ENCODE data around the gene PTTG1IP. TPM values are rescaled to one million over a fixed set of nuclear protein-coding genes. Genes with fewer than 3 reads are reported as not detected.

PTTG1IP gene
- total RNA-seq, 1 experiment from 2014 or later, result 330 TPM

- Histone ChIP-seq H3K9me2 (replicated peaks; ENCODE audit: low read length) (no peaks in the 10 kb centered on the region), H3F3A (ENCODE audit: low read length, unreplicated experiment) (no peaks in the 10 kb centered on the region), H3K27me3 (ENCODE audit: low read length) (no peaks in the 10 kb centered on the region), H3K9me3 (ENCODE audit: low read length) (no peaks in the 10 kb centered on the region), H3K4me1 (ENCODE audit: insufficient read depth, low read length) (peaks cover 22% of the 10 kb centered on the region), H3K4me3 (ENCODE audit: low read length) (peak overlapping the region; percentile 94), H3K9ac (ENCODE audit: low read length) (peak overlapping the region; percentile 99), H2AFZ (ENCODE audit: low read length) (no peak overlapping the region), H3K79me2 (ENCODE audit: low read length) (peaks cover 91% of the 10 kb centered on the region), H3K4me2 (ENCODE audit: low read length) (peak overlapping the region; percentile 97), H3K36me3 (ENCODE audit: low read depth, low read length) (peaks cover 58% of the 10 kb centered on the region; the same call in 1 of the 2 replicates), H4K20me1 (ENCODE audit: low read length) (peaks cover 43% of the 10 kb centered on the region), H3K27ac (ENCODE audit: low read length) (no peak overlapping the region)
- intact Hi-C loops (cut with micrococcal nuclease), result loop anchor here (1.0 to 2.0 kb wide), 4 partner anchors 47 to 141 kb away; partner anchors contain the start of gene SLX9
- no TSS peak for BruUV-seq (replicated peaks)
- no peak for TF ChIP-seq EZH2phosphoT487 (IDR thresholded peaks at IDR 0.05; ENCODE audit: borderline replicate concordance, low read length)
- peak; percentile 80 for TF ChIP-seq CTCF (conservative IDR thresholded peaks at IDR 0.05; ENCODE audit: low read depth, low read length)
- ATAC-seq (peak; percentile 29), DNase-seq (peak; percentile 75)
- POLR2A ChIA-PET (ENCODE audit: unreplicated experiment), result interaction anchor here (0.6 to 1.3 kb wide), 2 partner anchors 36 to 64 kb away, joined by 4 read pairs; no protein-coding TSS in a partner anchor
- CTCF ChIA-PET, result interaction anchor here (0.7 to 0.8 kb wide), 2 partner anchors 74 to 132 kb away, joined by 3 to 8 read pairs; partner anchors contain the start of gene PTTG1IP
Observed at GRCh38 chr21:44800103-44800502, 73.4 kb downstream of the PTTG1IP start.

GRCh38 chr21:44799646-44800045 lies 73.8 kb downstream of the PTTG1IP start:
- Histone ChIP-seq H3K27me3 (ENCODE audit: low read length) (no peaks in the 10 kb centered on the region), H3K4me2 (ENCODE audit: low read length) (peak overlapping the region; percentile 97), H3K4me1 (ENCODE audit: insufficient read depth, low read length) (peaks cover 22% of the 10 kb centered on the region), H3K9me3 (ENCODE audit: low read length) (no peaks in the 10 kb centered on the region), H3K27ac (ENCODE audit: low read length) (no peak overlapping the region), H3K9ac (ENCODE audit: low read length) (peak overlapping the region; percentile 99), H2AFZ (ENCODE audit: low read length) (no peak overlapping the region), H4K20me1 (ENCODE audit: low read length) (peaks cover 43% of the 10 kb centered on the region), H3K79me2 (ENCODE audit: low read length) (peaks cover 95% of the 10 kb centered on the region), H3K36me3 (ENCODE audit: low read depth, low read length) (peaks cover 55% of the 10 kb centered on the region; the same call in 1 of the 2 replicates), H3K9me2 (replicated peaks; ENCODE audit: low read length) (no peaks in the 10 kb centered on the region), H3F3A (ENCODE audit: low read length, unreplicated experiment) (no peaks in the 10 kb centered on the region), H3K4me3 (ENCODE audit: low read length) (peak overlapping the region; percentile 94)
- no TSS peak for BruUV-seq (replicated peaks)
- ATAC-seq, result no peak
- TF ChIP-seq EZH2phosphoT487 (IDR thresholded peaks at IDR 0.05; ENCODE audit: borderline replicate concordance, low read length) (no peak), CTCF (conservative IDR thresholded peaks at IDR 0.05; ENCODE audit: low read depth, low read length) (no peak), EZH2 (IDR thresholded peaks at IDR 0.05; ENCODE audit: low read length, unreplicated experiment) (no peak)
- CTCF ChIA-PET, result interaction anchor here (0.7 to 0.8 kb wide), 2 partner anchors 74 to 132 kb away, joined by 3 to 8 read pairs; partner anchors contain the start of gene PTTG1IP
- intact Hi-C loops (cut with micrococcal nuclease), result loop anchor here (1.0 to 10.0 kb wide), 5 partner anchors 47 to 325 kb away; partner anchors contain the start of gene SLX9
- no peak for DNase-seq
- POLR2A ChIA-PET (ENCODE audit: unreplicated experiment), result interaction anchor here (0.6 to 1.3 kb wide), 2 partner anchors 35 to 64 kb away, joined by 4 read pairs; no protein-coding TSS in a partner anchor

Other genes with a start within 250 kb of the PTTG1IP start
- not detected in 2 replicates for gene KRTAP10-9, start 246.6 kb downstream of the PTTG1IP start, total RNA-seq (2014; rRNA removed)
- not detected in 2 replicates for gene KRTAP10-10, start 236.3 kb downstream of the PTTG1IP start, total RNA-seq (2014; rRNA removed)
- gene KRTAP10-11, start 227.3 kb downstream of the PTTG1IP start, total RNA-seq (2014; rRNA removed), result not detected in 2 replicates
- gene KRTAP12-4, start 219.0 kb downstream of the PTTG1IP start, total RNA-seq (2014; rRNA removed), result not detected in 2 replicates
- not detected in 2 replicates for gene KRTAP12-3, start 215.8 kb downstream of the PTTG1IP start, total RNA-seq (2014; rRNA removed)
- gene KRTAP12-2, start 206.8 kb downstream of the PTTG1IP start, total RNA-seq (2014; rRNA removed), result not detected in 2 replicates
- 0.62 and 0.86 TPM in 2 replicates for gene KRTAP12-1, start 191.5 kb downstream of the PTTG1IP start, total RNA-seq (2014; rRNA removed)
- gene KRTAP10-12, start 176.5 kb downstream of the PTTG1IP start, total RNA-seq (2014; rRNA removed), result not detected in 2 replicates
- 2.1 and 3.2 TPM in 2 replicates for gene TSPEAR, start 162.1 kb downstream of the PTTG1IP start, total RNA-seq (2014; rRNA removed)
- 159 and 189 TPM in 2 replicates for gene UBE2G2, start 71.9 kb downstream of the PTTG1IP start, total RNA-seq (2014; rRNA removed)
- gene SUMO3, start 55.6 kb downstream of the PTTG1IP start, total RNA-seq (2014; rRNA removed), result 242 and 290 TPM in 2 replicates
- 45.1 and 45.7 TPM in 2 replicates for gene ITGB2, start 47.2 kb upstream of the PTTG1IP start, total RNA-seq (2014; rRNA removed)
- gene SLX9, start 66.3 kb upstream of the PTTG1IP start, total RNA-seq (2014; rRNA removed), result 80.1 and 94.9 TPM in 2 replicates
- 14.1 and 21.0 TPM in 2 replicates for gene ADARB1, start 200.9 kb upstream of the PTTG1IP start, total RNA-seq (2014; rRNA removed)